ENCODE data around the gene ADAMTS2. TPM values are rescaled to one million over a fixed set of nuclear protein-coding genes. Genes with fewer than 3 reads are reported as not detected.

ADAMTS2 gene
- total RNA-seq, 1 donor from 2014 or later = 1.2 TPM

GRCh38 chr5:179211631-179212030 is 133.6 kb downstream of the ADAMTS2 start:
- H3K79me2 ChIP-seq (ENCODE audit: low read depth) = no peaks in the 10 kb centered on the region
- no peak overlapping the region for H3K27ac ChIP-seq

GRCh38 chr5:179211068-179211467 is 134.2 kb downstream of the ADAMTS2 start:
- Histone ChIP-seq H3K9me3 (ENCODE audit: low read depth) (no peaks in the 10 kb centered on the region), H4K20me1 (ENCODE audit: low read depth) (no peaks in the 10 kb centered on the region), H3K4me1 (no peaks in the 10 kb centered on the region), H3K27me3 (no peaks in the 10 kb centered on the region), H3F3A (ENCODE audit: low read depth) (no peaks in the 10 kb centered on the region), H3K4me2 (no peak overlapping the region), H3K79me2 (ENCODE audit: low read depth) (no peaks in the 10 kb centered on the region), H3K36me3 (no peaks in the 10 kb centered on the region), H2AFZ (replicated peaks) (no peak overlapping the region), H3K9ac (no peak overlapping the region), H3K4me3 (no peak overlapping the region), H3K27ac (no peak overlapping the region)
- Mint-ChIP-seq H3K27ac (no peak overlapping the region), H3K4me1 (peaks cover 12% of the 10 kb centered on the region), H3K36me3 (no peaks in the 10 kb centered on the region), H3K9me3 (no peaks in the 10 kb centered on the region), H3K4me3 (no peak overlapping the region), H3K27me3 (ENCODE audit: insufficient read depth, low read depth) (peaks cover 2% of the 10 kb centered on the region)
- no peak for TF ChIP-seq EZH2phosphoT487 (IDR thresholded peaks at IDR 0.05)
- no peak for TF ChIP-seq CTCF (IDR thresholded peaks at IDR 0.05)
- TF ChIP-seq EZH2 (IDR thresholded peaks at IDR 0.05) = no peak
- DNase-seq (ENCODE audit: low spot score) = no peak

More at GRCh38 chr5:179211631-179212030, 133.6 kb downstream of the ADAMTS2 start:
- peaks cover 2% of the 10 kb centered on the region for H3K27me3 Mint-ChIP-seq (ENCODE audit: insufficient read depth, low read depth)
- no peaks in the 10 kb centered on the region for H3K36me3 Mint-ChIP-seq
- H3K4me3 ChIP-seq = no peak overlapping the region
- no peaks in the 10 kb centered on the region for H3K4me1 ChIP-seq
- no peaks in the 10 kb centered on the region for H3K9me3 Mint-ChIP-seq
- no peaks in the 10 kb centered on the region for H3K27me3 ChIP-seq
- no peaks in the 10 kb centered on the region for H3F3A ChIP-seq (ENCODE audit: low read depth)
- peaks cover 8% of the 10 kb centered on the region for H3K4me1 Mint-ChIP-seq
- no peak overlapping the region for H3K9ac ChIP-seq
- no peak overlapping the region for H3K27ac Mint-ChIP-seq
- no peak for TF ChIP-seq EZH2 (IDR thresholded peaks at IDR 0.05)
- TF ChIP-seq EZH2phosphoT487 (IDR thresholded peaks at IDR 0.05) = no peak
- TF ChIP-seq CTCF (IDR thresholded peaks at IDR 0.05) = no peak
- H2AFZ ChIP-seq (replicated peaks) = no peak overlapping the region
- H3K4me3 Mint-ChIP-seq = no peak overlapping the region
- no peaks in the 10 kb centered on the region for H3K36me3 ChIP-seq
- no peaks in the 10 kb centered on the region for H4K20me1 ChIP-seq (ENCODE audit: low read depth)
- no peak for DNase-seq (ENCODE audit: low spot score)
- no peaks in the 10 kb centered on the region for H3K9me3 ChIP-seq (ENCODE audit: low read depth)
- H3K4me2 ChIP-seq = no peak overlapping the region

GRCh38 chr5:179210478-179210877 is 134.8 kb downstream of the ADAMTS2 start:
- Histone ChIP-seq H3K4me2 (no peak overlapping the region), H3K4me3 (no peak overlapping the region), H3K9ac (no peak overlapping the region), H3K79me2 (ENCODE audit: low read depth) (no peaks in the 10 kb centered on the region), H3F3A (ENCODE audit: low read depth) (no peaks in the 10 kb centered on the region), H3K36me3 (no peaks in the 10 kb centered on the region), H3K27me3 (no peaks in the 10 kb centered on the region), H4K20me1 (ENCODE audit: low read depth) (no peaks in the 10 kb centered on the region), H2AFZ (replicated peaks) (no peak overlapping the region), H3K9me3 (ENCODE audit: low read depth) (no peaks in the 10 kb centered on the region), H3K27ac (no peak overlapping the region), H3K4me1 (no peaks in the 10 kb centered on the region)
- H3K36me3 Mint-ChIP-seq = no peaks in the 10 kb centered on the region
- no peaks in the 10 kb centered on the region for H3K9me3 Mint-ChIP-seq
- H3K27ac Mint-ChIP-seq = no peak overlapping the region
- H3K4me1 Mint-ChIP-seq = peaks cover 10% of the 10 kb centered on the region
- no peak for DNase-seq (ENCODE audit: low spot score)
- no peak overlapping the region for H3K4me3 Mint-ChIP-seq
- TF ChIP-seq CTCF (IDR thresholded peaks at IDR 0.05) = no peak
- no peak for TF ChIP-seq EZH2 (IDR thresholded peaks at IDR 0.05)
- TF ChIP-seq EZH2phosphoT487 (IDR thresholded peaks at IDR 0.05) = no peak
- H3K27me3 Mint-ChIP-seq (ENCODE audit: insufficient read depth, low read depth) = peaks cover 2% of the 10 kb centered on the region

Data from neural progenitor cell (in vitro differentiated cells).